Measurements from ENCODE around the gene CDC42EP4.

DNA sequence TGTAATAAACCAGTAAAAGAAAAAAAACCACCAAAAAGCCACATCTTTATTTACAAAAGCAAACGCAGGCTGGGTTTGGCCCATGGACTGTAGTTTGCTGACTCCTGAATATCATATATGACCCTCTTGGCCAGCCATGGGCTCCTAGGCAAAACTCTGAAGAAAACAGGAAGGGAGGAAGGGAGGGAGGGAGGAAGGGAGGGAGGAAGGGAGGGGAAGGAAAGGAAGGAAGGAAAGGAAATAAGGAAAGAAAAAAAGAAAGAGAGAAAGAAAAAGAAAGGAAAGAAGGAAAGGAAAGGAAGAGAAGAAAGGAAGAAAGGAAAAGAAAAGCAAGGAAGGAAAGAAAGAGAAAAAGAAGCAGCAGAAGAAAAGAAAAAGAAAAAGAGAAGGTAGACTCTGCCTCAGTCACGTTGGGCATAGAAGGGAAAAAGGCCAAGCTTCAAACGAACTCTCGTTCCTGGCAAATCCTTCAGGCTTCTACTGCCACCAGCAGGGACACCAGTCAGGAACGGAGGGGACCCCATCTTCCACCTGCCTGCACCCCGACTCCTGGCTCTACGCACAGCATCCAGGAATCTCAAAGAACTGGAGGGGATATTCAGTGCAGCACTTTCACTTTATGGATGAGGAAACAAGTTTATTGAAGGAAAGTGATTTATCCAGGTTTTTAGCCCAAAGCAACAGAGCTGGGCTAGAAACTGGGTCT, 22.1 kb downstream of the CDC42EP4 start:
- TF ChIP-seq, protein P1, sequence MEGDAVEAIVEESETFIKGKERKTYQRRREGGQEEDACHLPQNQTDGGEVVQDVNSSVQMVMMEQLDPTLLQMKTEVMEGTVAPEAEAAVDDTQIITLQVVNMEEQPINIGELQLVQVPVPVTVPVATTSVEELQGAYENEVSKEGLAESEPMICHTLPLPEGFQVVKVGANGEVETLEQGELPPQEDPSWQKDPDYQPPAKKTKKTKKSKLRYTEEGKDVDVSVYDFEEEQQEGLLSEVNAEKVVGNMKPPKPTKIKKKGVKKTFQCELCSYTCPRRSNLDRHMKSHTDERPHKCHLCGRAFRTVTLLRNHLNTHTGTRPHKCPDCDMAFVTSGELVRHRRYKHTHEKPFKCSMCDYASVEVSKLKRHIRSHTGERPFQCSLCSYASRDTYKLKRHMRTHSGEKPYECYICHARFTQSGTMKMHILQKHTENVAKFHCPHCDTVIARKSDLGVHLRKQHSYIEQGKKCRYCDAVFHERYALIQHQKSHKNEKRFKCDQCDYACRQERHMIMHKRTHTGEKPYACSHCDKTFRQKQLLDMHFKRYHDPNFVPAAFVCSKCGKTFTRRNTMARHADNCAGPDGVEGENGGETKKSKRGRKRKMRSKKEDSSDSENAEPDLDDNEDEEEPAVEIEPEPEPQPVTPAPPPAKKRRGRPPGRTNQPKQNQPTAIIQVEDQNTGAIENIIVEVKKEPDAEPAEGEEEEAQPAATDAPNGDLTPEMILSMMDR (conservative IDR thresholded peaks at IDR 0.05; ENCODE audit: low read length), result no peak
- no peak for TF ChIP-seq EZH2phosphoT487 (IDR thresholded peaks at IDR 0.05; ENCODE audit: borderline replicate concordance)

All from Loucy (cell line).